AG09319 (cell line): Measurements from ENCODE around the gene F2RL2.

Source experiments
- DNase-seq: peaks from one replicate; pipeline ENCODE4 v3.0.0-alpha.2; 2010; ENCODE audit warnings: low read depth; ENCODE audit errors: extremely low read depth
- TF ChIP-seq, protein P1 (sequence below): IDR thresholded peaks from 2 replicates; pipeline ENCODE4 v1.5.1; 2011; ENCODE audit warnings: low read depth, mild to moderate bottlenecking, inconsistent platforms, low read length, moderate library complexity

Gene F2RL2

DNA sequence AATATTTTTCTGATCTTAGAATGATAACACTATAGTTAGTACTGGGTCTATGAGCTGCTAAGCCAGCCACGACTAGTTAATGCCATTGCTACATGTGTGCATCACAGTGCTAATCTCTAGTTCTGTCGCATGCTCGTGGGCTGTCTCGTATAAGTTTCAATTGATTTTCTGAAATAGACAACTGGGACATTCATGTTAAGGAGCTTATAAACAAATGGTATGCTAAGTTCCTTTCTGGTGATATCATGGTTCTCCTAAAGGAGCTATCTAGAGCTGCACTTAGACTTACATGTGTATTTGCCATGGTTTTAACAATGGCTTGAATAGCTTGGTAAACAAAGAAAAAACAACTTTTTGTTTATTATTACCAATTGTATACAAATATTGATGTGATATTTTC lies 46.2 kb downstream of the F2RL2 start:
- TF ChIP-seq, protein P1, sequence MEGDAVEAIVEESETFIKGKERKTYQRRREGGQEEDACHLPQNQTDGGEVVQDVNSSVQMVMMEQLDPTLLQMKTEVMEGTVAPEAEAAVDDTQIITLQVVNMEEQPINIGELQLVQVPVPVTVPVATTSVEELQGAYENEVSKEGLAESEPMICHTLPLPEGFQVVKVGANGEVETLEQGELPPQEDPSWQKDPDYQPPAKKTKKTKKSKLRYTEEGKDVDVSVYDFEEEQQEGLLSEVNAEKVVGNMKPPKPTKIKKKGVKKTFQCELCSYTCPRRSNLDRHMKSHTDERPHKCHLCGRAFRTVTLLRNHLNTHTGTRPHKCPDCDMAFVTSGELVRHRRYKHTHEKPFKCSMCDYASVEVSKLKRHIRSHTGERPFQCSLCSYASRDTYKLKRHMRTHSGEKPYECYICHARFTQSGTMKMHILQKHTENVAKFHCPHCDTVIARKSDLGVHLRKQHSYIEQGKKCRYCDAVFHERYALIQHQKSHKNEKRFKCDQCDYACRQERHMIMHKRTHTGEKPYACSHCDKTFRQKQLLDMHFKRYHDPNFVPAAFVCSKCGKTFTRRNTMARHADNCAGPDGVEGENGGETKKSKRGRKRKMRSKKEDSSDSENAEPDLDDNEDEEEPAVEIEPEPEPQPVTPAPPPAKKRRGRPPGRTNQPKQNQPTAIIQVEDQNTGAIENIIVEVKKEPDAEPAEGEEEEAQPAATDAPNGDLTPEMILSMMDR: no peak

DNA sequence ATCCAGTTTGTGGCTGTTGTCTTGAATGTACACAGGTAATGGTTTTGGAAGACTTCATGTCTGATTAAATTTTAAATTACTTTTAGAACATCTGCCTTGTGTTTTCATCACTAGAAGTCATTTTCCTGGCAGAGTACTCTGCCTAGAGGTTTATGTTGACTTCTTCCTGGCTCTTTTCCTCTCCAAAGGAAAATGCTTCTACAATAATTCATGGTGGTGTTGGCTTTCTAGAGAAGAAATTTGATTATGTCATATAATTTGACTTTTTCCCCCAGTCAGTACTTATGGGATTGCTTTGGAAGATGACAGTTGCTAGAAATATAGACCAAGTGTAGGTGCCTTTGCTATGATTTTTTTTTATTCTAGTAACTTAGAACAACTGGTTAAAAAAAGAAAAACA lies 46.8 kb downstream of the F2RL2 start:
- DNase-seq: no peak
- TF ChIP-seq, protein P1: no peak

More for the DNA sequence above, 46.2 kb downstream of the F2RL2 start:
- DNase-seq: no peak

DNA sequence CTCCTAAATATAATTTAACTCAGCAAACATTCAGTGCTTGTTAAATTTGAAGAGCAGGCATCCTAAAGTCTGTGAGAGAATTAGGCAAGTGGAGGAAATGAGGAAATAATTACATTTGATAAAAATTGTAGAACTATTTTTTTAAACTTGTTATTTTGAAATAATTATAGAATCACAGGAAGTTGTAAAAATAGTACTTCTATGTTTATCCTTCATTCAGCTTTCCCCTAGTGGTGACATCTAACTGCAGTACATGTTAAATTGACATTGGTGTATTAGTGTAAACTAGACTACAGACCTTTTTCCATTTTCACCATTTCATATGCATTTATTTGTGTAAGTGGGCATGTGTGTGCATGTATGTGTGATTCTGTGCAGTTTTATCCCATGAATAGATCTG lies 51.6 kb downstream of the F2RL2 start:
- DNase-seq: no peak
- TF ChIP-seq, protein P1: no peak

DNA sequence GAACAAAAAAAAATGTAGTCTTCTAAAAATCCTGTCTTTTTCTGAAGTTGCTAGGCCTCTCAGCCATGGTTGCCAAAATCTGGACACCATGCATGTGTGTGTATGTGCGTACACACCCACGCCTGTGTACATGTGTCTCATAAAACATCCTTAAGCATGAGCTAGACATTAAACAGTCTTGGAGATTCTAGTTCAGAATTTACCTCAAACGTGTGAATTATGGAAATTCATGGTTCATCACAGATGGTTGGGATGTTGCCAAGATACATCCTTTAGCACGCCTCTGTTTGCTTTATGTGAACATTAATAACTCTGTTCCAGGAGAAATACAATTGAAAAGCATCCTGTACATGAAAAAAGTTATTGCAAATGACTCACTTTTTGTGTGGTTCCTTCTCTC lies 53.0 kb downstream of the F2RL2 start:
- TF ChIP-seq, protein P1: no peak
- DNase-seq: no peak
